Stimulated activated CD8-positive, alpha-beta memory T cell treated with anti-CD3 and anti-CD28 coated beads, Interleukin-12 subunit alpha, Interleukin-12 subunit beta, amount 100 ng/mL, for 24 hours (primary cell): ENCODE data around the gene CANX.

ENCODE experiments used
- DNase-seq: peaks from one replicate; pipeline ENCODE4 v3.0.0-alpha.2; 2020; ENCODE audit errors: extremely low read depth

CANX gene

GRCh38 chr5:179777909-179778308 lies 79.1 kb downstream of the CANX start:
- no peak for DNase-seq

GRCh38 chr5:179778591-179778990 lies 79.8 kb downstream of the CANX start:
- no peak for DNase-seq

- DNase-seq = no peak
These were observed 81.1 kb downstream of the CANX start for GRCh38 chr5:179779826-179780225.

- DNase-seq = no peak
These were observed 81.6 kb downstream of the CANX start for GRCh38 chr5:179780362-179780761.
